Measurements from ENCODE around the gene SPATA46.
A peak's percentile ranks its signal among the peaks of the same experiment; 100 is the strongest.
"Not testable (repeated sequence)": the region's sequence is repeated elsewhere in the genome, so short reads cannot be mapped to it uniquely, and the experiment has no call there.

The SPATA46 gene

DNA sequence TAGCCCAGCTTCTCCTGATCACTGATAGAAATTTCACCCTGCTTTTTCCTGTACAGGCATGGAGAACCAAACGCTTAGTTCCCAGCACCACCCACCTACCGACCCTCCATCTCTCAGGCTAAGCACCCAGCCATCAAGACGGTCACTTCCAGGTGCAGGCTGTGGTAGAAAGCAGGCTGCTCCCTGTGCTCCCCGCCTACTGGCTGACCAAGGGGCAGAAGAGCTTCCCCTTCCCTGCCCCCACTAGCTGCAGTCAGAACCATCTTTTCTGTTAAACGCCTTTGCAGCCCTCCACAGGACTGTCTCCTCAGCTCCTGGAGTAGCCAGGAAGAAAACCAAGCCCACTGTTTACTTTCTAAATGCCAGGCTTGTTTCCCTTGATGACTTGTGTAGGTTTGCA lies 23.0 kb downstream of the SPATA46 start:
- no peak for DNase-seq (ENCODE audit: low spot score)

DNA sequence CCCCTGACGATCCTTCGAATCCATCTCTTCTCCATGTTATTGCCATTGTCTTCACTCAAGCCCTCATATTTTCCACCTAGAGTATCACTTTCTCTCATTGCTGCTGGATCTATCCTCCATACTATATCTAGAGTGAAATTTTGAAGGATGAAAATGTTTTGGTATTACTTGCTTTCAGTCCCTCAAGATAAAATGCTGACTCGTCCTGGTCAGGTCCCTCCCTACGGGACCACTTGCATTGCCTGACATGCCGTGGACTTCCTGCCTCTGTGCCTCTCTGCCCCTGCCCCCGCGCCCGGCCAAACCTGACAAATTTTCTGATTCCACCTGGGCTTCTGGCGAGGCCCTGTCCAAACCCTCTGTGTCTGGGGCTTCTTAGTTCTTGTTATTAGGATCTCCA lies 23.6 kb downstream of the SPATA46 start:
- DNase-seq (ENCODE audit: low spot score): no peak

DNA sequence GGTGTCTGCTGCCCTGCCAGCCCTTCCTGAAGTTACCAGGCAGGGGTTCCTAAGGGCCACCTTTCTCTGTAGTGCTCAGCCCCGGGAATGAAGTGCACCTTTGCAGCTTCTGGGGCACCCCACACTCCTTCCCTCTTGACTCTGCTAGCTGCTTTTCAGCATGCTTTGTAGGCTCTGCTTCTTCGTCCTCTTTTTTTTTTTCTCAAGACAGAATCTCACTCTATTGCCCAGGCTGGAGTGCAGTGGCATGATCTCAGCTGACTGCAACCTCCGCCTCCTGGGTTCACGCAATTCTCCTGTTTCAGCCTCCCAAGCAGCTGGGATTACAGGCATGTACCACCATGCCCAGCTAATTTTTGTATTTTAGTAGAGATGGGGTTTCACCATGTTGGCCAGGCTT lies 24.8 kb downstream of the SPATA46 start:
- DNase-seq (ENCODE audit: low spot score): not testable (repeated sequence)

DNA sequence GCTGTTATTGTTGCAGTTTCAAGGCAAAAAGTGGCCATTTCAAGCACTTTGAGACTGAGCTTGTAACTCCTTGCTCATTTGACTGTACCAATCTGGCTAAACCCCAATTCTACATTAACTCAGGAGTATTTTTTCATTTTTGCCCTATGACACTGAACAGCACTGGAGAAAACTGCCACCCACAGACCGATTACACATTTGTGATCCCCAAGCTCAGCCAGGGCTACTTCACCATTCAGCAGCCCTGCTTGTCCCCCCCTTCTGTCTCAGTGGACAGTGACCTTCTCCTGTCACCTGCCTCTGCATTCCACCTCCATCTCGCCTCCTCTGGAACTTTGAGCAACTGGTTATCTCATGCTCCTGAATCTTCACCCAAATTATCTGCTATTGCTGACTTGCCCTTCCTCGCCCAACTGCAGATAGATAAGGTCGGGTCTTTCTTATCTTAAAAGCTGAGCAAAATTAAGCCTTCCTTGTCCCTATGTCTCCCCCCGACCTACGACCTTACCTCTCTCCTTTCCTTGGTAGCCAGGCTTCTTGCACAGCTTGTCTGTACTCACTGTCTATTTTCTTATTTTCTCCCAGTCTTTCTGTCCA lies 25.3 kb downstream of the SPATA46 start:
- no peak for DNase-seq (ENCODE audit: low spot score)

DNA sequence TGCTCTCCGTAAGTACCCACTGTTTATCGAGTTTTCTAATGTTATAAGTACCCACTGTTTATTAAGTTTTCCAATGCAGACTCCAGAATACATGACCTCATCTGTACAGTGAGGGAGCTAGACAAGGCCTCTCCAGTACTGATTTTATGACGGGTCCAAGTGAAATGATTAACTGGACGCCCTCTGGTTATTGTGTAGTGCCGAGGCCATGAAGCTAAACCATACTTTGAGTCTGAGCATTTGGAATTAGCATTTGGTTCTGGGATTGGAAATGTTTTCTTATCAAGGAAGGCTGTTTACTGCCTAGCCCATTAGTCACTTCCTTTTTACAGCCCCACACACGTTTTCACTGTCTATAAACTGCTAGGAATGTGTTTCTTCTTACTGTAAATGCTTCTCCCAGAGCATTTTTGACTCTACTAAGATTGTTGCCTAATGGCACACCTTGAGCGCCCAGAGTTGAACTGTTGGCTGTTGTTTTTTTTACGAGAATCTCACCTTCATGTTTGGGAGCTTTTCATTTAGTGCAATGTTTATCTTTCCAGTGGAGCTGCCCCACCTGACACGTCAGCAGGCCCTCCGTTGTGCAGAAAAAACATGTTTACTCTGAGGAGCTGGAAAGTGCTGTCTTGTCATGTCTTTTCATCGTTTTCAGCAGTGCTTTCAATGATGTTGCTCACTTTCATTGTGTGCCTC lies 26.9 kb downstream of the SPATA46 start:
- peak; percentile 96 for DNase-seq (ENCODE audit: low spot score)

DNA sequence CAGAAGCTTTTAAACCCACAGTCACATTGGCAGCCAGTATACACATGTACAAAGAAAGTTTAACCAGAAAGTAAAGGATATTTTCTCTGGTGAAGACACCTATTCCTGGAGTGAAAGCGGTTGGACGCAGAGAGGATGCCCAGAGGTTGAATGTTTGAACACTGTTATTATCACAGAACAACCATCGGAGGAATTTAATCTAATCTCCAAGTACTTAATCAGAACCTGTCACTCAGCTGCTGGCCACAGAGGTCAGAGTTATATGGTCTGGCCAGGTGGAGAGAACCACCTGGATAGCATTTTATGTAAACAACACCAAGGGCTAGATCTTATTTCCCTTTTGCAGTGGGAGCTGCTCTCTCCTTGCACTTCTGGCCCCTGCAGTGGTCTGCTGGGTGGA lies 29.4 kb downstream of the SPATA46 start:
- DNase-seq (ENCODE audit: low spot score): no peak

DNA sequence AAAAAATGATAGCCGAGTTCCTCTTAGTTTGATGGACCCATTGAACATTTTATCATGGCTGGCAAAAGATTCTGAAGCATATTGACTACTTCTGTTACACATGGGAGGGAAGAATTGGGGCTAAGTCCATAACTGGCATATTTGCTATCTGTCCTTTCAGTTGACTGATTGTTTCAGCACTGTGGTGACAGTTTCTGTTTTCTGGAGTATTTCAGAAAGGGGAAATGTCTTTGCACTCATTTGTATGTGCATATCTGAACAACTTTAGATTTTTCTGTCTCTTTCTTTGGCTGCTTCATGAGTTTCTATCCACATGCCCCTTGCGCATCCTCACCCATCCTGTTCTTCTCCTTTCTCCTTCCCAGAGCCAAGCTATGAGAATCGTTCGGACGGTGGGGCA lies 33.2 kb downstream of the SPATA46 start:
- no peak for DNase-seq (ENCODE audit: low spot score)

DNA sequence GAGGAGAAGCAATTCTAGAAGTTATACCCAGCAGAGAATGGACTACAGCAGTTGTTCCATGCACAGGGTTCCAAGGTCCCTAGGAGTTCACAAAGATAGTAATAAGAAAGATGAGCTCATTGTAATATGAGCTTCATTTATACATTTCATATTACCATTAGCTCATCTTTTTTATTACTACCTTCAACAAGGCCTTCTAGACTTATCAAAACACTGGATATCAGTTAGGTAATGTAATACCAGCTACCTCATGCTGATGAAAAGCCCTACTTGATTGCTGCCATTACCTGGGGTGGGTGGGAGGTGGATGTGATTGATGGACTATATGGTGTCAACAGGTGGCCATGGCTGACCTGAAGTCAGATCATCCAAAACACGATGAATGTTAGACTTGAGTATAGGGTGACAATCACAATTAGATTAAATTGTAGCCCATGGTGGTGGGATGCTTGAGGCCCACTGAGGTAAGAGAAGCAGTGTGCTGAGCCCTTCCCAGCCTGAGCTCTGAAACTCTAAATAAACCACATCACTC lies 34.1 kb downstream of the SPATA46 start:
- DNase-seq (ENCODE audit: low spot score): no peak

DNA sequence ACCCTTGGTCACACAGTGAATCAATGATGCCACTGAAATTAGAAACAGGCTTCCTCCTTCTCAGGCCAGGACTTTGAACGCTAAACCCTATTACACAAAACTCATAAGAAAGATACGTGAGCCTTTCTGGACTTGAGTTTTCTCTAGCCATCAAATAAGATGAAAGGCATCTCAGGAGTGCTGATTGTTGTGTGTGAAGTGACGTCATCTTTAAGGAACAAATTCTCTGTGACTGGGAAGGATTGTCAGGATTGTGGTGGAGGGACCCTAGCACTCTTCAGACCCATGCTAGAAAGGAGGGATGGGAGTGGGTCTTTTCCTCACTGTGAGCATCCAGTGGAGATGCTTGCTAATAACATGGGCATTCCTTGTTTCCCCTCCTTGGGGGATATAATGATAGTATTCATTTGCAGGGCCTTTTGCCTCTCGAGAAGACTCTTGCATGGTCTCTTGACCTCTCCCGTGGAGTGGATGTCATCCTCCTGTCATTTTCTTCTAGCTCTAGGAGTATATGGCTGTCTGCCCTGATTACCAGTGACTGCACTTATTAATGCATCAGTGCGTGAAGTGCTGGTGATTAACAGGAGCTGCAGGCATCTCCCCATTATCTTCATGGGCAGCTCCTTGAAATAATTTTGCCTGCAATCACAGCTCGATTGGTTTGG lies 39.9 kb downstream of the SPATA46 start:
- no peak for DNase-seq (ENCODE audit: low spot score)

DNA sequence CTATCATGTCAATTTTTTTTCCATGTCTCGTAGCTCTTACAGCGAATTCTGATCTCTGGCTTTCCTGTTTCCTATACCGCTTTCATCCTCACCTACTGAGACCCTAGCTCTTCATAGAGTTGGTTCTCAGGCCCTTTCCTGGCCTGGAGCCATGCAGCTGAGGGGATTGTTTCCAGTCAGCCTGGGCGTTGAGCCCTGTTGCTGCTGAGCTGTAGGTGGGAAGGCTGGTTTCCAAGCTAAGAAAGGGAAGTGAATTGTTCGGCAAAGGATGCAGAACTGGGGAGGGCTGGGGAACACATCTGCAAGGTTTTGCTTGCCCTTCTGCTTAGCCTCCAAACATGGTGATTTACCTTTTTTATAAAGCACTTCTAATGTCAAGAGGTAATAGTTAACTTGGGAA lies 41.5 kb downstream of the SPATA46 start:
- no peak for DNase-seq (ENCODE audit: low spot score)

DNA sequence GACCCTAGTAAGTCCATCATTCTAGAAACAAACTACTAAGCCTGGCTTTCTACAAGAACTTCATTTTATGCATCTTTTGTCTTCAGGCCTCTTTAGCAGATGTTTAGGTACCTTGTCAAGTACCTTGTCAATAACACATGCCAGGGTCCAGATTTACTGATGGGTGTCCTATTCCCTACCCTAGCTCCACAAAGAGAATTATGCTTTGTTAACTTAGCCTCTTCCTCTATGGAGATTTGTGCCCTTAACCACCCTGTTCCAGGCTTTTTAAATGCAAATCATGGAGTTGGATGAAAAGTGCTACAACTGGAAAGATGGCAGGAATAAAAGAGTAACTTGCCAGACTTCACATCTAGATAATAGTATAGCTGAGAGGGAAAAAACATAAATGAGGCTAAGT lies 42.7 kb downstream of the SPATA46 start:
- DNase-seq (ENCODE audit: low spot score): no peak

DNA sequence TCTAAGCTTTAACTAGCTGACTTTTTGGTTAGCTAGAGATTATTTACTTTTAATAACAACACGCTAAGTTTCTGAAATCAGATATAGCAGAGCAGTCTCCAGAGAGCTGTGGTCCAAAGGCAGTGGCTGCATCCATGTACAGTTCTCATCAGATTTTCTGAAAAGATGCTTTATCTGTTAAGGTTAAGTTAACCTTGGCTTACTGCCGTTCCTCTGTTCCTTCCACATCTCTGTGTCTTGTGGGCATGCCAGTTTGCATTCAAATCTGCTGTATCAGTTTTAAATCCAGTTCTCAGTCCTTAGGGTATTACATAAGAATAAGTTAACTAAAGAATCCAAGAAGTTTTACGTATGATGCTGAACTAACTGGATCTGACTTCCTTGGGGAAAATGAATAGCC lies 46.8 kb downstream of the SPATA46 start:
- no peak for DNase-seq (ENCODE audit: low spot score)

DNA sequence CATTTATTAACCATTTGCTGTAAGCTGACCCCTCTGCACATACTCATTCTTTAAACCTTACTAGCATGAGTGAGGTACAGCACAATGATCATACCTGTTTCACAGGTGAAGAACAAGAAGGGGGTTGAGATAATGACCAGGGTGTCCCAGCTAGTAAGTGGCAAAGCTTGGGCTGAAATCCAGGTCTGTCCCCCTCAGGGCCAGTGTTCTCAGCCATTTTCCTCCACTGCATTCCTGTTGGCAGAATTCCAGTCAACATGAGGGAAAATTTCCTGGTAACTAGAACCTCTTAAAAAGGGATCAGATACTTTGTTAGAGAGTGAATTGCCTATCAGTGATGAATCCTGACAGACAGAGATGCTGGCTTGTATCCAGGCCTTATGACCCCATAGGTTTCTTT lies 48.1 kb downstream of the SPATA46 start:
- DNase-seq (ENCODE audit: low spot score): no peak

DNA sequence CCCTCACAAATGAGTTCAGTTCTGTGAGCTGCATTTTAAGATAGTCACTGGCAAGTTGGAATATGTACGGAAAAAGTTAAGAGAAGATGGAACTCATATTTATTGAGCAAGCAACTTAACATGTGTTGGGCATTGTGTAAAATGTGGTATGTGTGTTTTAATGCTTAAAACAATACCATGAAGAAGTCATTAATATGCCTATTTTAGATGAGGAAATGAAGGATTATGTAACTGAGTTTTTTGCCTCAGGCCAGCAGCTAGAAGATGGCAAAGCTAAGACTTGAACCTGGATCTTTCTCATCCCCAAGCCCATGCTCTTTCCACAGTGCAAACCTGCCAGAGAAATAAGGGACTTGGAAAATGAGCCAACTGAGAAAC lies 48.9 kb downstream of the SPATA46 start:
- no peak for DNase-seq (ENCODE audit: low spot score)

DNA sequence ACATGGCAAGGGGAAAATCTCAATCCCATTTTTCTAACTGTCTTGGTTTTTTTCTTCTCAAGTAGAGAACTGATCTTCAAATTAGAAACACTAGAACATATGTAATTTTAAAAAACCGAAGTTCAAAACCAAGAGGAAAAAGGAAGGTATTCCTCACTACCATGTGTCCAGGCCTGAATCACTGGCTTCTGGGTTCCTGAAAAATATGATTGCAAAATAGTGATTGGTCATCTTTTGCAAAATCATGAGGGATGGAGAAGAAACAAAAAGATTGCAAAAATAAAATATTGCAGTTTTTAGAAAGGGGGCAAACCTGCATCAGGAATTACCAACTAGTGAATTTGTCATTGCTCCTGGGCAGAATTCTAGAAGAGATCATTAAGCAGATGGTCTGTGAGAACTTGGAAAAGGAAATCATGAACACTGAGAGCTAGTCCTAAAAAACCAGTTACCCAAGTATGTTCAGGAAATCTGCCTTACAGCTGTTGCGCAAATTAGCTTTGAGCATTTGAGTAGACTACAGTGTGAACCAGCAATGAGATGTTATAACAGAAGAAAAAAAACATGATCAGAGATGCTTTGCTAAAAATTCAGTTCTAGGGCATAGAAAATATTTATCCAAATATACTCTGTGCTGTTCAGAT lies 49.4 kb downstream of the SPATA46 start:
- no peak for DNase-seq (ENCODE audit: low spot score)

DNA sequence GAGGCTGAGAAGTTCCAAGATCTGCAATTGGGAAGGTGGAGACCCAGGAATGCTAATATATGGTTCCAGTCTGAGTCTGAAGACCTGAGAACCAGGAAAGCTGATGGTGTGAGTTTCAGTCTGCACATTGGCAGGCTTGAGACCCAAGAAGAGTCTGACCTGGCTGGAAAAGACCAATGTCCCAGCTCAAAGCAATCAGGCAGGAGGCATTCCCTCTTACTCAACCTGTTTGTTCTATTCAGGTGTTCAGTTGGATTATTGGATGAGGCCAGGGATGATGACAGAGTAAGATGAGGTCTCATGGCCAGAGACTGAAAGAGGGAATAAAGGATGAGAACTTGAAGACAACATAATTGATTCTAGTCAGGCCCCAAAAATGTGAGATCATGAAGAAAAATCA lies 50.1 kb downstream of the SPATA46 start:
- no peak for DNase-seq (ENCODE audit: low spot score)

DNA sequence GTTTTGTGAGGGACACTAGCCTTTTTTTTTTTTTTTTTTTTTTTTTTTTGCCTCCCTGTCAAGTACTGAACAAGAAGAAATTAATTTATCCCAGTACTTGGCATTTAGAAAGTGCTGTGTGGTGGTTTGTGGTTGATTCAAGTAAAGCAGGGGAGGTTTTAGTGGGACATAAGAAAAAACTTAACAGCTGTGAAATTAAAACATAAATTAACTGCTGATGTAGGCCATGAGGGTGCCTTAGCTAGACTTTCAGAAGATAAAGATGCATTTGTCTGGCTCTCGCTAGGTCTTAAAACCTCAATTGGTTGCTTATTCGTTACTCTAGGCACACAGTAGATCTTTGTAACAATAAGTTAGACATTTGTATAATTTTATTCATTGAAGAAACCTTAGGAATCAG lies 52.3 kb downstream of the SPATA46 start:
- DNase-seq (ENCODE audit: low spot score): no peak

Data from kidney tubule cell (primary cell).